Measurements from ENCODE around the gene CFAP54.

DNA sequence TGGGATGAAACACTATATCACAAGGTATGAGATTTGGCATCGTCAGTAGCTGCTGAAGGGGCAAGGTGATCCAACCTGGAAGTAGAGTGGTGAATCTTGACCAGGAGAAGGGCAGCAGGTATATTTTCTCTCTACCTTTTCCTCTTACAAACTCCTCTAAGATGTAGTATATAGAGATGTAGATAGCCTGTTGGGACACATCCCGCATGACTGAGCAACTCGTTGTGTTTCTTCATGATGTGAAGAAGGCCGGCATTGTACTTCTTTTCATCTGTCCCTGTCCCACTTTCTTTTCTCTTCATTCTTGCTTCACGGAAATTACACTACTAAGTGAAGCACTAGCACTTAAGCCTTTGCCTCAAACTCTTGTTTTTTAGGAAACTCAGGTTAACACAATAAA, 7.3 kb upstream of the CFAP54 start:
- TF ChIP-seq, protein P1, sequence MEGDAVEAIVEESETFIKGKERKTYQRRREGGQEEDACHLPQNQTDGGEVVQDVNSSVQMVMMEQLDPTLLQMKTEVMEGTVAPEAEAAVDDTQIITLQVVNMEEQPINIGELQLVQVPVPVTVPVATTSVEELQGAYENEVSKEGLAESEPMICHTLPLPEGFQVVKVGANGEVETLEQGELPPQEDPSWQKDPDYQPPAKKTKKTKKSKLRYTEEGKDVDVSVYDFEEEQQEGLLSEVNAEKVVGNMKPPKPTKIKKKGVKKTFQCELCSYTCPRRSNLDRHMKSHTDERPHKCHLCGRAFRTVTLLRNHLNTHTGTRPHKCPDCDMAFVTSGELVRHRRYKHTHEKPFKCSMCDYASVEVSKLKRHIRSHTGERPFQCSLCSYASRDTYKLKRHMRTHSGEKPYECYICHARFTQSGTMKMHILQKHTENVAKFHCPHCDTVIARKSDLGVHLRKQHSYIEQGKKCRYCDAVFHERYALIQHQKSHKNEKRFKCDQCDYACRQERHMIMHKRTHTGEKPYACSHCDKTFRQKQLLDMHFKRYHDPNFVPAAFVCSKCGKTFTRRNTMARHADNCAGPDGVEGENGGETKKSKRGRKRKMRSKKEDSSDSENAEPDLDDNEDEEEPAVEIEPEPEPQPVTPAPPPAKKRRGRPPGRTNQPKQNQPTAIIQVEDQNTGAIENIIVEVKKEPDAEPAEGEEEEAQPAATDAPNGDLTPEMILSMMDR (IDR thresholded peaks at IDR 0.05): no peak
- TF ChIP-seq POLR2A (IDR thresholded peaks at IDR 0.05): no peak

All from thyroid gland (tissue), 4 donors.